Measurements from ENCODE around the gene JARID2.

Gene JARID2

GRCh38 chr6:15245361-15246216 lies at the start of gene JARID2:
Gene JARID2 (plus strand): TSS chr6:15246069. CDS start chr6:15246540, 471 bp downstream.
- DNase-seq (ENCODE audit: low read depth), result peak; percentile 99

DNA sequence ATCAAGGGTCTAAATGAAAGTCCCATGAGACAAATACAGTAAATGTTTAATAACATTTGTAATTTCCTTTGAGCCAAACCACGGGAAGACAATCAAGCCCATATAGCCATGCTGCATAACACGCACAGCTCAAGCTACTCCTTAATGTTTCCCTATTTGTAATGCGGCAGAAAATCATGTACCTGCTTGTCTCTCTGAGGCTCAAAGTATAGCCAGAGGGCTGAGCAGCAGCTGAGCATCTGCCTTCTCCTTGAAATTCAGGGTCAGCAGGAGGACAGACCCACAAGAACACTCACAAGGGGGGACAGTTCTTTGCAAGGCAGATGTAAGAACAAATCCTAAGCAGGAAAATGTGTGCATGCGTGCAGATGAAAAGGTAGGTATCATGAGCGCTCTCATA lies 45.8 kb upstream of the JARID2 start:
- no peak for DNase-seq (ENCODE audit: low read depth)

GRCh38 chr6:15205321-15205720 lies 40.5 kb upstream of the JARID2 start:
- DNase-seq (ENCODE audit: low read depth), result no peak

DNA sequence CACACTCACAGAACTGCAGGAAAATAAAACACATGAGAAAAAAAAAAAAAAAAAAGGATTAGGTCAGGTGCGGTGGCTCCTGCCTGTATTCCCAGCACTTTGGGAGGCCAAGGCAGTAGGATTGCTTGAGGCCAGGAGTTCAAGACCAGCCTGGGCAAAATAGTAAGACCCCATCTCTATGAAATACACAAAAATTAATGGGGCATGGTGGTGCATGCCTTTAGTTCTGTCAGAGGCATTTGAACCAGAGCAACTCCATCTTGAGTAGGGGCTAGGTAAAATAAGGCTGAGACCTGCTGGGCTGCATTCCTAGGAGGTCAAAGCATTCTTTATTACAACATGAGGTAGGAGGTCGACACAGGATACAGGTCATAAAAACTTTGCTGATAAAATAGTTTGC lies 39.0 kb upstream of the JARID2 start:
- DNase-seq (ENCODE audit: low read depth), result no peak

- DNase-seq (ENCODE audit: low read depth), result peak; percentile 19
Observed at GRCh38 chr6:15207923-15208322, 37.9 kb upstream of the JARID2 start.

DNA sequence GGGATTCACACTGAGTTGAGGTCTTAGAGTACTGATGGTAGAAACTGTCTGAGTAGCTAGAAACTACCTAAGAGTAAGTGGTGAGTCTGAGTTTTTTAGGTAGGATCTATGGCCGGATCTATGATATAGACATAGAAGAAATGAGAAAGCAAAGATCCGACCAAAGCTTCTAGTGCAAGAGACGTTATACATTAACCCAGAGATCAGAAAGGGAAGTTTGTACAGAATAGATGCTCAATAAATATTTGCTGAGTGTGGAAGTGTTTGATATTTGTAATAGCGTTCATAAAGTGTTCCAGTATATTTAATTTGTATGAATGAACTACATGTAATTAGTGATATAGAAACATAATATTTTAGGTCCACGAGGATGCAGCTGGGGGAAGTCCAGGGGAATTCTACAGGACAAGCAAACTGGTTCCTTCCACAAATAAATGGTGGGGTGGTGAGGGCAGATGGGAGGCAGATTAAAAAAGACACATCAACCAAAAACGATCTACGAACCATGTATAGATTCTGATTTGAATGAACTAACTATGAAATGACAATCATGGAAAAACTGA lies 31.9 kb upstream of the JARID2 start:
- DNase-seq (ENCODE audit: low read depth), result no peak

- no peak for DNase-seq (ENCODE audit: low read depth)
Observed at GRCh38 chr6:15218401-15218800, 27.5 kb upstream of the JARID2 start.

GRCh38 chr6:15220062-15220461 lies 25.8 kb upstream of the JARID2 start:
- no peak for DNase-seq (ENCODE audit: low read depth)

- DNase-seq (ENCODE audit: low read depth), result no peak
Observed at GRCh38 chr6:15227827-15228318, 18.0 kb upstream of the JARID2 start.

DNA sequence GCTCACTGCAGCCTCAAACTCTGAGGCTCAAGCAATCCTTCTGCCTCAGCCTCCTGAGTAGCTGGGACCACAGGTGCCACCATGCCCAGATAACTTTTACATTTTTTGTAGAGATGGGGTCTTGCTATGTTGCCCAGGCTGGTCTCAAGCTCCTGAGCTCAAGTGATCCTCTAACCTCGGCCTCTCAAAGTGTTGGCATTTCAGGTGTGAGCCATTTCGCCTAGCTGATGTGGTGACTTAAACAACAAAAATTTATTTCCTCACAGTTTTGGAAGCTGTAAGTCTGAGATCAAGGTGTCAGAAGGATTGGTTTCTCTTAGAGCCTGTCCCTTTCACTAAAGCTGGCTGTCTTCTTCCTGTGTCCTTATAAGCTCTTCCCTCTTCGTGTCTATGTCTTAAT lies 15.0 kb upstream of the JARID2 start:
- no peak for DNase-seq (ENCODE audit: low read depth)

- DNase-seq (ENCODE audit: low read depth), result no peak
Observed at GRCh38 chr6:15232836-15233510, 12.9 kb upstream of the JARID2 start.

GRCh38 chr6:15234068-15234758 lies 11.7 kb upstream of the JARID2 start:
- no peak for DNase-seq (ENCODE audit: low read depth)

- DNase-seq (ENCODE audit: low read depth), result no peak
Observed at GRCh38 chr6:15239616-15240364, 6.1 kb upstream of the JARID2 start.

GRCh38 chr6:15242503-15242902 lies 3.4 kb upstream of the JARID2 start:
- DNase-seq (ENCODE audit: low read depth), result no peak

DNA sequence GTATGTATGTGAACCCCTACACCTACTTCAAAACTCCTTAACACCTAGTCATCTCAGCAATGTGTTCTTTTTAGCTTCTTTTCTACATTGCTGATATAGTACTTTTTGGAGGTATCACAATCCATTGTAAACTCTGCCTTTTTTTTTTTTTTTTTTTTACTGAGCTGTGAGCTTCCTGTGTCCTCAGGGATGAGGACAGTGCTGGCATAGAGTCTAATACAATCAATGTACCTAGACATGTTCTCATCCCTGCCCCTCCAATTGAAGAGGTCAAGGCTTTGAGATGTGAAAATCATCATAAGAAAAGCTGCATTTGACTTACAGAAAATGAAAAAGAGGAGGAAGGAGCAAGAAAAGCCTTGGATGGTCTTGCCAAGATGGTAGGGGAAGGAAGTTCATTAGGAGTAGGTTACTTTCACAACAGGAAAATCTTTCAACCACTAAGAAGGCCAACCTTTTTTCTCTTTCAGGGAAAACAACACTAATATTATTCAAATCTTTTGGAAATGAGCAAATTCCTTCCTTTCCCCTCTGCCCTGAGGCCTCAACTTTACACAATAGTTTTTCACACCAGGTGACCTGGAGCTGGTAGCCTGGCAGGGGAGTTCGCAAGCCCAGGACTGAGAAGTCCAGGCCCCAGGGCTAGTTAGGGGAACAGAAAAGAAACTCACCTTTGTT lies 2.8 kb upstream of the JARID2 start:
- DNase-seq (ENCODE audit: low read depth), result no peak

DNA sequence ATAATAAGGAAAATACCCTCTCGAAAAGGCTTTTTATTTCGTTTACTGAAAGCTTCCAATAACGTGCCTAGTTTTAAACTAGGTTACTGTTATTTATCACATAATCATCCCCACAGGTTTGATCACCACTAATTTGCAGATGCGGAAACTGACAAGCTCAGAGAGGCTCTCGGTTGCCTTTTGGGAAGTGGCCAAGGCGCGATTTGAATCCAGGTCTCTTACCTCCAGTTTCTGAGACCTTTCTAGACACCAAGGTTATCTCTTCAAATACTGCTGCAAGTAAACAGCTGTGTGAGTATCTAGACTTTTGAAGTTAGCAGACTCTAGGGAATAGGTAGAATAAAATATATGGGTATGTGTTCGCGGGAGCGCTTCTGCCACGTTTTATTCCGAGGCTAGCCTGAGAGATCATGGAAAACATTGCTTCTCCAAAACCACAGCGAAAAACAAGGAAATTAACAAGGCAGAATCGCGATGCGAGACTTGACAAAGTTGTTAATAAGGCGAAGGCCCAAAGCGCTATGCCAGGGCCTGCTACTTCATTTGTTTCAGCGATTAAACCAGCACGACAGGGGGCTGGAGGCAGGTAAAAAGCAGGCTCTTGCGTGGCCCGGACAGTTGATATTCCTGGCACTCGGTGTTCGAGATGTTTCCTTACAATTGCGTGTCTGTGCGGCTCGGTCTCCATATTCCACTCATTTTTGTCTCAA lies 1.8 kb upstream of the JARID2 start:
- DNase-seq (ENCODE audit: low read depth), result no peak

DNA sequence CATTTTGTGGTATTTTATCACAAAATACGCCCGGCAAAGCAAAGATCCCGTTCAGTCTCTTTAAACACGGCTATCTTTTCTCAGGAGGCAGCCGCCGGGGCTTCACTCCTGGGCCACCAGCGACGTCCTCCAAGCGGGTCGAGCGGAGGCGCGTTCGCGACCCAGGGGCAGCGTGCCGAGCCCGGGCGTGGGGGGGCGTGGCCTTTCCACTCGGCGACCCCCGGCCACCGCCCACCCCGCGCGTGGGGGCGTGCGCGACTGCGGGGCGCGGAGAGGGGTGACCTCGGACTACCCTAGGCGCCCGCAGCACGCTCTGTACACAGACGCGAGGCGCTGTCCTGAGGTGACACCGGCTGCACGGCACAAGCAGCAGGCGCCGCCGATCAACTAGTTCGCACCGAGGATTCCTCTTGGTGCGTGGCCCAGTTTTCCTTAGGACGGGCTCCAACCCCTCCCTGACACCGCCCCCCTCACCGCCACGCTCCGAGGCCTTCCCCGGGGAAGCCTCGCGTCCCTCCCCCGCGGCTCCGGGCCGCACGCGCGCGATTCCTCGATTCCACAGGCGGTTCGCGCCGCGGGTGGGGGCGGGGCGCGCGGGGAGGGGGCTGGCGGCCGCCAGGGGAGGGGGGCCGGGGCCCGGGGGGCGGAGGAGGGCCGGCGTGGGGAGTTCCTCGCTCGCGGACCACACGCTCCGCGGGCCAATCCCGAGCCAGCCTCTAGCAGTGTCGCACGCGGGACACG lies 1.1 kb upstream of the JARID2 start:
- peak; percentile 79 for DNase-seq (ENCODE audit: low read depth)

DNA sequence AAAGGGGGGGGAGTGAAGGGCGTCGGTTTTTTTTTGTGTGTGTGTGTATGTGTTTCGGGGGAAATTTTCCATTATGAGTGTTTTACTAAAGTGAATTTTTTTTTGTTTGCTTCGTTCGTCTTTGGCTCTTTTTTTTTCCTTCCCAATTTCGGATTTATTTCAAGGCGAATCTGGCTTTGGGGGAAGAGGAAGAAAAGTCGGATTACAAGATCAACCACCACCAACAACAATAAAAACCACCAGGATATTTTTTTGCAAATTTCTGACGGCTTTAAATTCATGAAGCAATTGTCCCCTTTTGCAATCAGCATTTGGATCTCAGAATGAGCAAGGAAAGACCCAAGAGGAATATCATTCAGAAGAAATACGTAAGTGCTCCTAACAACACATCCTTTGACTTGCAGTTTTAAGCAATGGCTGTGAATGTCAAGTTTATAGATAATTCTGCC lies 372 bp downstream of the JARID2 start:
- peak; percentile 17 for DNase-seq (ENCODE audit: low read depth)

DNA sequence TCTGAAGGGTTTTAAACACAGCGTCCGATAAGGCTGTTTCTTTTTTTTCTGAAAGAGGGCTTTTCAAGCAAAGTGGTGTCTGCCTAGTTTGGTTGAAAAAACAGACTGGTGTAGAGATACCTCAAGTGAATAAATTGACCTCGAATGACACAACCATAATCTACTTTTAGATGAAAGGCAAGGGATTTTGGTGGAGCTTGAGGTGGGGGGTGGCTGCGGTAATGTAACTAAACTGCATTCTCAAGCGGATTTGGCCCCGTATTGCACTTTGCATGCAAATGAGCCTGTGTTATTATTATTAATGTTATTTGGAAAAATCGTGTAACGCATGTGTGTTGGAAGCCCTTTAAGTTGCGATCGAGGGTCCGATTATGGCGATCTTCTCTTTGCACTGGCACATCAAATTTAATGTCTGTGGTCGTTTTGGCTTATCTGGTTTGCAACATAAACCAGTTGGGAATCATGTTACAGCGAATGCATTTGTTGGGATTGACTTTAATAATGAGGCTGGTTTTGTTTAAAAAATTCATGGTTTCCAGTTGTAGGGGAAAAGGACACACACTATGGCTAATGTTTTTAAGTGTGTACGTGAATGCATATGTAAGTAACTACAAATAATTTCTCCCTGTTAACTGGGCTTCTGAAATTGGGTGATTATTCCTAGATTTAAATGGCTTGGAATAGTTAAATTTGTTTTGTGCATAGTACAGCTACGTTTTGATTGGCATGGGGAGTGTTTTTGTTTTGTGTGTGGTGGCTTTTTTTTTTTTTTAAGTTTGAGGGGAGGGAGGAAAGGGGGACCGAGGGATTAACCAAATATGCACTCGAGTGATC lies 1.0 kb downstream of the JARID2 start:
- DNase-seq (ENCODE audit: low read depth), result peak; percentile 44
